H1 (cell line): Measurements from ENCODE around the gene ITM2A. TPM values are rescaled to one million over a fixed set of nuclear protein-coding genes. Genes with fewer than 3 reads are reported as not detected.

ENCODE experiments used
- CTCF ChIA-PET: fragments of 300-600 bp; sonication (Branson Sonifier 250); formaldehyde crosslinking; loops from one replicate; lab custom pipeline; 2021; ENCODE audit not compliant: partially characterized antibody; lab: Charles Lee
- POLR2A ChIA-PET: fragments of 300-600 bp; sonication (Branson Sonifier 250); formaldehyde crosslinking; loops from one replicate; lab custom pipeline; 2021; ENCODE audit warnings: inconsistent platforms; ENCODE audit not compliant: partially characterized antibody; lab: Charles Lee
- DNase-seq, 2 experiments: peaks; one replicate each; pipeline versions ENCODE4 v3.0.0 to v3.0.0-alpha.2; 2010 to 2022; ENCODE audit warnings: low spot score in 2 of 2, low read depth in 1 of 2, mixed read lengths in 1 of 2
- FAIRE-seq: peaks from 2 replicates; lab custom pipeline; 2011; peaks lifted over from hg19 to GRCh38; lab: Jason Lieb, UNC
- H2AFZ ChIP-seq: 2 replicates; pipeline ENCODE4 v1.8.1; 2012; ENCODE audit warnings: low read length, inconsistent platforms
- H2AK5ac ChIP-seq: 2 replicates; pipeline ENCODE4 v1.6.1; 2013; ENCODE audit warnings: low read depth, low read length
- H2BK120ac ChIP-seq: replicated peaks from 2 replicates; pipeline ENCODE3; 2013; ENCODE audit warnings: low read depth, low read length, inconsistent platforms
- H2BK12ac ChIP-seq: 2 replicates; pipeline ENCODE4 v1.6.1; 2013; ENCODE audit warnings: low read depth, low read length
- H2BK15ac ChIP-seq: 2 replicates; pipeline ENCODE4 v1.6.1; 2013; ENCODE audit warnings: low read length
- H2BK20ac ChIP-seq: 2 replicates; pipeline ENCODE4 v1.6.1; 2013; ENCODE audit warnings: low read length
- H2BK5ac ChIP-seq: 2 replicates; pipeline ENCODE4 v1.6.1; 2013; ENCODE audit warnings: low read depth, low read length
- H3K14ac ChIP-seq: 2 replicates; pipeline ENCODE4 v1.6.1; 2013; ENCODE audit warnings: inconsistent platforms; ENCODE audit not compliant: insufficient read length
- H3K18ac ChIP-seq: 2 replicates; pipeline ENCODE4 v1.6.1; 2013; ENCODE audit warnings: low read length; ENCODE audit errors: extremely low read depth
- H3K23ac ChIP-seq: 2 replicates; pipeline ENCODE4 v1.6.1; 2013; ENCODE audit warnings: inconsistent platforms; ENCODE audit not compliant: insufficient read length
- H3K23me2 ChIP-seq: 2 replicates; pipeline ENCODE4 v1.6.1; 2013; ENCODE audit warnings: low read depth, low read length
- H3K27ac ChIP-seq: 2 replicates; pipeline ENCODE4 v1.6.1; 2011; ENCODE audit warnings: low read depth, low read length, inconsistent platforms
- H3K27me3 ChIP-seq, 4 experiments: replicated peaks in 1 of 4; 1 replicate in 1 of 4; 2 replicates in 3 of 4; pipeline versions ENCODE4 v1.6.1 to v1.8.1; 2011 to 2013; ENCODE audit warnings: low read length in 3 of 4, mild to moderate bottlenecking in 3 of 4, inconsistent platforms in 2 of 4, mixed read lengths in 2 of 4, moderate library complexity in 1 of 4; ENCODE audit not compliant: control insufficient read depth in 3 of 4, insufficient read depth in 3 of 4; ENCODE audit errors: extremely low read depth in 1 of 4
- H3K36me3 ChIP-seq, 4 experiments: 2 replicates each; pipeline versions ENCODE4 v1.6.1 to v1.8.1; 2011 to 2013; ENCODE audit warnings: mild to moderate bottlenecking in 4 of 4, low read length in 3 of 4, moderate library complexity in 2 of 4, control low read depth in 1 of 4, inconsistent platforms in 1 of 4; ENCODE audit not compliant: insufficient read depth in 4 of 4, control insufficient read depth in 2 of 4
- H3K4ac ChIP-seq: replicated peaks from 2 replicates; pipeline ENCODE3; 2013; ENCODE audit warnings: low read length, low read depth, mixed read lengths, inconsistent platforms; ENCODE audit not compliant: insufficient read length
- H3K4me1 ChIP-seq, 4 experiments: replicated peaks in 1 of 4; 1 replicate in 1 of 4; 2 replicates in 3 of 4; pipeline versions ENCODE4 v1.6.1 to v1.8.1; 2011 to 2013; ENCODE audit warnings: low read length in 3 of 4, inconsistent platforms in 2 of 4, mixed read lengths in 1 of 4; ENCODE audit not compliant: insufficient read depth in 4 of 4, control insufficient read depth in 3 of 4
- H3K4me2 ChIP-seq, 2 experiments: 2 replicates each; pipeline versions ENCODE4 v1.6.1 to v1.8.1; 2011 to 2013; ENCODE audit warnings: low read depth in 2 of 2, low read length in 2 of 2, control low read depth in 1 of 2, inconsistent platforms in 1 of 2, mild to moderate bottlenecking in 1 of 2; ENCODE audit not compliant: insufficient read depth in 1 of 2
- H3K4me3 ChIP-seq, 4 experiments: fragments of 200-600, 300-600 bp in 1 of 4; sonication (generic), shearing (Covaris generic), sonication (Bioruptor Twin) in 1 of 4; 2 replicates each; pipeline versions ENCODE4 v1.5.1 to v1.8.1; 2011 to 2016; ENCODE audit warnings: low read length in 4 of 4, low read depth in 3 of 4, control low read depth in 2 of 4, inconsistent platforms in 2 of 4, mild to moderate bottlenecking in 2 of 4, mixed read lengths in 1 of 4, moderate library complexity in 1 of 4; ENCODE audit not compliant: insufficient read depth in 2 of 4; ENCODE audit errors: extremely low read depth in 1 of 4
- H3K56ac ChIP-seq: replicated peaks from 2 replicates; pipeline ENCODE3; 2013; ENCODE audit warnings: low read depth, mild to moderate bottlenecking, mixed read lengths, low read length, inconsistent platforms; ENCODE audit not compliant: insufficient read length
- H3K79me1 ChIP-seq: 2 replicates; pipeline ENCODE4 v1.6.1; 2013; ENCODE audit warnings: low read depth, low read length, control low read depth
- H3K79me2 ChIP-seq, 2 experiments: 2 replicates each; pipeline versions ENCODE4 v1.6.1 to v1.8.1; 2012 to 2013; ENCODE audit warnings: low read length in 2 of 2, mild to moderate bottlenecking in 2 of 2, inconsistent platforms in 1 of 2; ENCODE audit not compliant: insufficient read depth in 2 of 2, control insufficient read depth in 1 of 2
- H3K9ac ChIP-seq, 4 experiments: replicated peaks in 1 of 4; 1 replicate in 1 of 4; 2 replicates in 3 of 4; pipeline versions ENCODE4 v1.6.1 to v1.8.1; 2011 to 2013; ENCODE audit warnings: low read depth in 3 of 4, low read length in 3 of 4, control low read depth in 2 of 4, mild to moderate bottlenecking in 2 of 4, moderate library complexity in 2 of 4, inconsistent platforms in 1 of 4; ENCODE audit errors: extremely low read depth in 1 of 4
- H3K9me3 ChIP-seq, 2 experiments: 2 replicates each; pipeline versions ENCODE4 v1.6.1 to v1.8.1; 2012 to 2013; ENCODE audit warnings: mild to moderate bottlenecking in 2 of 2, moderate library complexity in 2 of 2, control low read depth in 1 of 2, inconsistent platforms in 1 of 2, low read depth in 1 of 2, low read length in 1 of 2, mixed read lengths in 1 of 2; ENCODE audit not compliant: insufficient read depth in 2 of 2
- H4K20me1 ChIP-seq, 2 experiments: replicated peaks in 1 of 2; 2 replicates each; pipeline versions ENCODE3 to v1.8.1; 2011 to 2013; ENCODE audit warnings: inconsistent platforms in 2 of 2, low read length in 2 of 2, mild to moderate bottlenecking in 1 of 2; ENCODE audit not compliant: insufficient read depth in 2 of 2, control insufficient read depth in 1 of 2
- H4K5ac ChIP-seq: 2 replicates; pipeline ENCODE4 v1.6.1; 2013; ENCODE audit warnings: low read length, low read depth, mixed read lengths, inconsistent platforms; ENCODE audit not compliant: insufficient read length
- H4K8ac ChIP-seq: 2 replicates; pipeline ENCODE4 v1.8.0; 2013; ENCODE audit warnings: mild to moderate bottlenecking, moderate library complexity, low read length, inconsistent platforms; ENCODE audit not compliant: insufficient read depth; ENCODE audit errors: extremely low read depth
- H4K91ac ChIP-seq: replicated peaks from 2 replicates; pipeline ENCODE3; 2013; ENCODE audit warnings: low read length, mixed read lengths, inconsistent platforms; ENCODE audit not compliant: insufficient read length
- BACH1 ChIP-seq: IDR thresholded peaks from 2 replicates; pipeline ENCODE4 v1.6.1; 2012; ENCODE audit warnings: low read length, improper control_type of control experiment
- BCL11A ChIP-seq, 2 experiments: IDR thresholded peaks; one replicate each; pipeline ENCODE4 v1.6.1; 2011; ENCODE audit warnings: low read depth in 2 of 2, low read length in 2 of 2, mild to moderate bottlenecking in 2 of 2
- BRCA1 ChIP-seq: IDR thresholded peaks from 2 replicates; pipeline ENCODE4 v1.6.1; 2012; ENCODE audit warnings: low read depth, low read length, improper control_type of control experiment
- CHD1 ChIP-seq: IDR thresholded peaks from 2 replicates; pipeline ENCODE4 v1.6.1; 2012; ENCODE audit warnings: low read depth, low read length, improper control_type of control experiment
- EGR1 ChIP-seq: IDR thresholded peaks from 2 replicates; pipeline ENCODE4 v1.6.1; 2011; ENCODE audit warnings: low read depth, low read length, borderline replicate concordance
- JUND ChIP-seq: IDR thresholded peaks from 2 replicates; pipeline ENCODE4 v1.6.1; 2011; ENCODE audit warnings: mild to moderate bottlenecking, improper control_type of control experiment, low read length
- PHF8 ChIP-seq: fragments of 200-600 bp; sonication (generic); conservative IDR thresholded peaks from 2 replicates; pipeline ENCODE4 v1.7.1; 2012; ENCODE audit warnings: low read depth, mild to moderate bottlenecking, inconsistent platforms, low read length, moderate library complexity
- POU5F1 ChIP-seq: IDR thresholded peaks from 2 replicates; pipeline ENCODE4 v1.6.1; 2011; ENCODE audit warnings: low read depth, mild to moderate bottlenecking, low read length, moderate library complexity
- RXRA ChIP-seq: IDR thresholded peaks from 2 replicates; pipeline ENCODE4 v1.6.1; 2011; ENCODE audit warnings: low read depth, mild to moderate bottlenecking, low read length, moderate library complexity; ENCODE audit not compliant: insufficient read depth
- SP4 ChIP-seq: IDR thresholded peaks from 2 replicates; pipeline ENCODE4 v1.6.1; 2012; ENCODE audit warnings: low read length, inconsistent platforms
- TAF1 ChIP-seq: IDR thresholded peaks from 2 replicates; pipeline ENCODE4 v1.6.1; 2011; ENCODE audit warnings: mild to moderate bottlenecking, low read depth, low read length
- TEAD4 ChIP-seq: IDR thresholded peaks from 2 replicates; pipeline ENCODE4 v1.6.1; 2012; ENCODE audit warnings: low read depth, low read length, inconsistent platforms, mixed read lengths
- WGBS, 2 experiments: shearing (Covaris generic) in 1 of 2; methylation state at CpG; one replicate each; pipeline versions ENCODE4 v1.1.6 to v1.1.7; 2013 to 2015; ENCODE audit warnings: low lambda C conversion rate in 2 of 2, mixed read lengths in 2 of 2, inconsistent platforms in 1 of 2, low coverage in 1 of 2, missing lambda C conversion rate in 1 of 2; ENCODE audit not compliant: insufficient replicate concordance in 2 of 2, insufficient coverage in 1 of 2, insufficient read length in 1 of 2; ENCODE audit errors: extremely low coverage in 1 of 2, missing lambda C conversion rate in 1 of 2; 5-methylcytosine and 5-hydroxymethylcytosine counted together
- polyA plus RNA-seq, 7 experiments: library from polyadenylated mRNA; depleted of rRNA in 3 of 7; stranded (reverse) in 5 of 7; unstranded in 2 of 7; fragments of >200 nt in 5 of 7; fragments of 200-250 nt in 2 of 7; gene quantifications; 1 replicate in 5 of 7; 2 replicates in 1 of 7; 4 replicates in 1 of 7; pipeline versions ENCODE4 v1.2.1 to v1.2.3, GENCODE V29; 2011 to 2013; ENCODE audit warnings: missing spikeins in 2 of 7, mixed read lengths in 2 of 7
- total RNA-seq: library from RNA; stranded (reverse); fragmentation: NEBNext Ultra II Directional; extraction: Animal tissue kit (Norgen Biotek cat#: 25700); gene quantifications from 2 replicates; pipeline ENCODE4 v1.2.1, GENCODE V29; 2021
- TF ChIP-seq, protein P1 (sequence below): IDR thresholded peaks from 2 replicates; pipeline ENCODE4 v1.6.1; 2011; ENCODE audit warnings: low read length, improper control_type of control experiment

Gene ITM2A
- total and polyA plus RNA-seq, 2 of the 8 experiments (the other 6 are each of a cell fraction or from before 2014, with no cell fraction given), result 35.7 to 52.0 TPM

DNA sequence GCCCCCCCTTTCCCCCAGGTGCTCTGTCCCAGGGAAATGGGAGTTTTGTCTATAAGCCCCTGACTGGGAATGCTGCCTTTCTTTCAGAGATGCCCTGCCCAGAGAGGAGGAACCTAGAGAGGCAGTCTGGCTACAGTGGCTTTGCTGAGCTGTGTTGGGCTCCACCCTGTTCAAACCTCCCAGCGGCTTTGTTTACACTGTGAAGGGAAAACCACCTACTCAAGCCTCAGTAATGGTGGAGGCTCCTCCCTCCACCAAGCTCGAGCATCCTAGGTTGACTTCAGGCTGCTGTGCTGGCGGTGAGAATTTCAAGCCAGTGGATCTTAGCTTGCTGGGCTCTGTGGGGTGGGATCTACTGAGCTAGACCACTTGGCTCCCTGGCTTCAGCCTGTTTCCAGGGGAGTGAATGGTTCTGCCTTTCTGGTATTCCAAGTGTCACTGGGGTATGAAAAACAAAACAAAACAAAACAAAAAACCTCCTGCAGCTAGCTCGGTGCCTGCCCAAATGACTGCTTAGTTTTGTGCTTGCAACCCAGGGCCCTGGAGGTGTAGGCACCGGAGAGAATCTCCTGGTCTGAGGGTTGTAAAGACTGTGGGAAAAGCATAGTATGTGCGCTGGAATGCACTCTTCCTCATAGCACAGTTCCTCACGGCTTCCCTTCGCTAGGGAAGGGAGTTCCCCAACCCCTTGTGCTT is 41.7 kb downstream of the ITM2A start:
- Histone ChIP-seq H3K4me3 (no peak overlapping the region), H3K79me2 (no peaks in the 10 kb centered on the region), H2BK12ac (no peak overlapping the region), H2BK15ac (no peak overlapping the region), H3K56ac (no peak overlapping the region), H4K8ac (no peak overlapping the region), H3K23ac (no peak overlapping the region), H2AFZ (peak overlapping the region; percentile 70; the same call in 1 of the 2 replicates), H4K5ac (no peak overlapping the region), H3K23me2 (no peaks in the 10 kb centered on the region), H4K20me1 (no peaks in the 10 kb centered on the region), H4K91ac (no peak overlapping the region), H2BK120ac (no peak overlapping the region), H3K27ac (no peak overlapping the region), H3K4ac (no peak overlapping the region), H3K27me3 (no peaks in the 10 kb centered on the region), H3K36me3 (no peaks in the 10 kb centered on the region), H2AK5ac (no peak overlapping the region), H3K9me3 (no peaks in the 10 kb centered on the region), H2BK20ac (no peak overlapping the region), H3K4me1 (no peaks in the 10 kb centered on the region), H3K18ac (no peak overlapping the region; the same call in 1 of the 2 replicates), H3K4me2 (no peak overlapping the region; a peak in 1 of 4 replicates), H3K9ac (no peak overlapping the region), H2BK5ac (no peak overlapping the region), H3K14ac (no peak overlapping the region), H3K79me1 (no peaks in the 10 kb centered on the region)
- ChIA-PET CTCF (interaction anchor here (0.9 kb wide), 1 partner anchor 9 kb away, joined by 4 read pairs; no protein-coding TSS in a partner anchor), POLR2A (no interaction called here)
- no peak for TF ChIP-seq PHF8
- TF ChIP-seq EGR1, result no peak
- TF ChIP-seq TEAD4, result no peak
- no peak for TF ChIP-seq POU5F1
- no peak for TF ChIP-seq BRCA1
- TF ChIP-seq, protein P1, sequence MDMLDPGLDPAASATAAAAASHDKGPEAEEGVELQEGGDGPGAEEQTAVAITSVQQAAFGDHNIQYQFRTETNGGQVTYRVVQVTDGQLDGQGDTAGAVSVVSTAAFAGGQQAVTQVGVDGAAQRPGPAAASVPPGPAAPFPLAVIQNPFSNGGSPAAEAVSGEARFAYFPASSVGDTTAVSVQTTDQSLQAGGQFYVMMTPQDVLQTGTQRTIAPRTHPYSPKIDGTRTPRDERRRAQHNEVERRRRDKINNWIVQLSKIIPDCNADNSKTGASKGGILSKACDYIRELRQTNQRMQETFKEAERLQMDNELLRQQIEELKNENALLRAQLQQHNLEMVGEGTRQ, result no peak
- TF ChIP-seq JUND, result no peak
- TF ChIP-seq BCL11A (IDR thresholded peaks at IDR 0.05; ENCODE audit: low read depth in 2 of 2, low read length in 2 of 2), result no peak
- no peak for TF ChIP-seq TAF1
- no peak for TF ChIP-seq SP4
- TF ChIP-seq BACH1, result no peak
- no peak for TF ChIP-seq CHD1
- TF ChIP-seq RXRA, result no peak
- DNase-seq (no peak), FAIRE-seq (no peak)
- 72% methylated on average over 6 of the region's 8 CpGs; no CpG with 5 or more reads in 1 of the 2 experiments for WGBS, 2 experiments
